H1 (cell line): Measurements from ENCODE around the gene TRIM22. TPM values are rescaled to one million over a fixed set of nuclear protein-coding genes. Genes with fewer than 3 reads are reported as not detected.

Experiments used
- CTCF ChIA-PET: fragments of 300-600 bp; sonication (Branson Sonifier 250); formaldehyde crosslinking; loops from one replicate; lab custom pipeline; 2021; ENCODE audit not compliant: partially characterized antibody; lab: Charles Lee
- POLR2A ChIA-PET: fragments of 300-600 bp; sonication (Branson Sonifier 250); formaldehyde crosslinking; loops from one replicate; lab custom pipeline; 2021; ENCODE audit warnings: inconsistent platforms; ENCODE audit not compliant: partially characterized antibody; lab: Charles Lee
- DNase-seq, 2 experiments: peaks; one replicate each; pipeline versions ENCODE4 v3.0.0 to v3.0.0-alpha.2; 2010 to 2022; ENCODE audit warnings: low spot score in 2 of 2, low read depth in 1 of 2, mixed read lengths in 1 of 2
- FAIRE-seq: peaks from 2 replicates; lab custom pipeline; 2011; peaks lifted over from hg19 to GRCh38; lab: Jason Lieb, UNC
- H2AFZ ChIP-seq: 2 replicates; pipeline ENCODE4 v1.8.1; 2012; ENCODE audit warnings: low read length, inconsistent platforms
- H2AK5ac ChIP-seq: 2 replicates; pipeline ENCODE4 v1.6.1; 2013; ENCODE audit warnings: low read depth, low read length
- H2BK120ac ChIP-seq: replicated peaks from 2 replicates; pipeline ENCODE3; 2013; ENCODE audit warnings: low read depth, low read length, inconsistent platforms
- H2BK12ac ChIP-seq: 2 replicates; pipeline ENCODE4 v1.6.1; 2013; ENCODE audit warnings: low read depth, low read length
- H2BK15ac ChIP-seq: 2 replicates; pipeline ENCODE4 v1.6.1; 2013; ENCODE audit warnings: low read length
- H2BK20ac ChIP-seq: 2 replicates; pipeline ENCODE4 v1.6.1; 2013; ENCODE audit warnings: low read length
- H2BK5ac ChIP-seq: 2 replicates; pipeline ENCODE4 v1.6.1; 2013; ENCODE audit warnings: low read depth, low read length
- H3K14ac ChIP-seq: 2 replicates; pipeline ENCODE4 v1.6.1; 2013; ENCODE audit warnings: inconsistent platforms; ENCODE audit not compliant: insufficient read length
- H3K18ac ChIP-seq: 2 replicates; pipeline ENCODE4 v1.6.1; 2013; ENCODE audit warnings: low read length; ENCODE audit errors: extremely low read depth
- H3K23ac ChIP-seq: 2 replicates; pipeline ENCODE4 v1.6.1; 2013; ENCODE audit warnings: inconsistent platforms; ENCODE audit not compliant: insufficient read length
- H3K23me2 ChIP-seq: 2 replicates; pipeline ENCODE4 v1.6.1; 2013; ENCODE audit warnings: low read depth, low read length
- H3K27ac ChIP-seq: 2 replicates; pipeline ENCODE4 v1.6.1; 2011; ENCODE audit warnings: low read depth, low read length, inconsistent platforms
- H3K27me3 ChIP-seq, 4 experiments: replicated peaks in 1 of 4; 1 replicate in 1 of 4; 2 replicates in 3 of 4; pipeline versions ENCODE4 v1.6.1 to v1.8.1; 2011 to 2013; ENCODE audit warnings: low read length in 3 of 4, mild to moderate bottlenecking in 3 of 4, inconsistent platforms in 2 of 4, mixed read lengths in 2 of 4, moderate library complexity in 1 of 4; ENCODE audit not compliant: control insufficient read depth in 3 of 4, insufficient read depth in 3 of 4; ENCODE audit errors: extremely low read depth in 1 of 4
- H3K36me3 ChIP-seq, 4 experiments: 2 replicates each; pipeline versions ENCODE4 v1.6.1 to v1.8.1; 2011 to 2013; ENCODE audit warnings: mild to moderate bottlenecking in 4 of 4, low read length in 3 of 4, moderate library complexity in 2 of 4, control low read depth in 1 of 4, inconsistent platforms in 1 of 4; ENCODE audit not compliant: insufficient read depth in 4 of 4, control insufficient read depth in 2 of 4
- H3K4ac ChIP-seq: replicated peaks from 2 replicates; pipeline ENCODE3; 2013; ENCODE audit warnings: low read length, low read depth, mixed read lengths, inconsistent platforms; ENCODE audit not compliant: insufficient read length
- H3K4me1 ChIP-seq, 4 experiments: replicated peaks in 1 of 4; 1 replicate in 1 of 4; 2 replicates in 3 of 4; pipeline versions ENCODE4 v1.6.1 to v1.8.1; 2011 to 2013; ENCODE audit warnings: low read length in 3 of 4, inconsistent platforms in 2 of 4, mixed read lengths in 1 of 4; ENCODE audit not compliant: insufficient read depth in 4 of 4, control insufficient read depth in 3 of 4
- H3K4me2 ChIP-seq, 2 experiments: 2 replicates each; pipeline versions ENCODE4 v1.6.1 to v1.8.1; 2011 to 2013; ENCODE audit warnings: low read depth in 2 of 2, low read length in 2 of 2, control low read depth in 1 of 2, inconsistent platforms in 1 of 2, mild to moderate bottlenecking in 1 of 2; ENCODE audit not compliant: insufficient read depth in 1 of 2
- H3K4me3 ChIP-seq, 4 experiments: fragments of 200-600, 300-600 bp in 1 of 4; sonication (generic), shearing (Covaris generic), sonication (Bioruptor Twin) in 1 of 4; 2 replicates each; pipeline versions ENCODE4 v1.5.1 to v1.8.1; 2011 to 2016; ENCODE audit warnings: low read length in 4 of 4, low read depth in 3 of 4, control low read depth in 2 of 4, inconsistent platforms in 2 of 4, mild to moderate bottlenecking in 2 of 4, mixed read lengths in 1 of 4, moderate library complexity in 1 of 4; ENCODE audit not compliant: insufficient read depth in 2 of 4; ENCODE audit errors: extremely low read depth in 1 of 4
- H3K56ac ChIP-seq: replicated peaks from 2 replicates; pipeline ENCODE3; 2013; ENCODE audit warnings: low read depth, mild to moderate bottlenecking, mixed read lengths, low read length, inconsistent platforms; ENCODE audit not compliant: insufficient read length
- H3K79me1 ChIP-seq: 2 replicates; pipeline ENCODE4 v1.6.1; 2013; ENCODE audit warnings: low read depth, low read length, control low read depth
- H3K79me2 ChIP-seq, 2 experiments: 2 replicates each; pipeline versions ENCODE4 v1.6.1 to v1.8.1; 2012 to 2013; ENCODE audit warnings: low read length in 2 of 2, mild to moderate bottlenecking in 2 of 2, inconsistent platforms in 1 of 2; ENCODE audit not compliant: insufficient read depth in 2 of 2, control insufficient read depth in 1 of 2
- H3K9ac ChIP-seq, 4 experiments: replicated peaks in 1 of 4; 1 replicate in 1 of 4; 2 replicates in 3 of 4; pipeline versions ENCODE4 v1.6.1 to v1.8.1; 2011 to 2013; ENCODE audit warnings: low read depth in 3 of 4, low read length in 3 of 4, control low read depth in 2 of 4, mild to moderate bottlenecking in 2 of 4, moderate library complexity in 2 of 4, inconsistent platforms in 1 of 4; ENCODE audit errors: extremely low read depth in 1 of 4
- H3K9me3 ChIP-seq, 2 experiments: 2 replicates each; pipeline versions ENCODE4 v1.6.1 to v1.8.1; 2012 to 2013; ENCODE audit warnings: mild to moderate bottlenecking in 2 of 2, moderate library complexity in 2 of 2, control low read depth in 1 of 2, inconsistent platforms in 1 of 2, low read depth in 1 of 2, low read length in 1 of 2, mixed read lengths in 1 of 2; ENCODE audit not compliant: insufficient read depth in 2 of 2
- H4K20me1 ChIP-seq, 2 experiments: replicated peaks in 1 of 2; 2 replicates each; pipeline versions ENCODE3 to v1.8.1; 2011 to 2013; ENCODE audit warnings: inconsistent platforms in 2 of 2, low read length in 2 of 2, mild to moderate bottlenecking in 1 of 2; ENCODE audit not compliant: insufficient read depth in 2 of 2, control insufficient read depth in 1 of 2
- H4K5ac ChIP-seq: 2 replicates; pipeline ENCODE4 v1.6.1; 2013; ENCODE audit warnings: low read length, low read depth, mixed read lengths, inconsistent platforms; ENCODE audit not compliant: insufficient read length
- H4K8ac ChIP-seq: 2 replicates; pipeline ENCODE4 v1.8.0; 2013; ENCODE audit warnings: mild to moderate bottlenecking, moderate library complexity, low read length, inconsistent platforms; ENCODE audit not compliant: insufficient read depth; ENCODE audit errors: extremely low read depth
- H4K91ac ChIP-seq: replicated peaks from 2 replicates; pipeline ENCODE3; 2013; ENCODE audit warnings: low read length, mixed read lengths, inconsistent platforms; ENCODE audit not compliant: insufficient read length
- ATF2 ChIP-seq: IDR thresholded peaks from 2 replicates; pipeline ENCODE4 v1.6.1; 2012; ENCODE audit warnings: low read length, inconsistent platforms
- EP300 ChIP-seq, 2 experiments: IDR thresholded peaks; 1 replicate in 1 of 2; 2 replicates in 1 of 2; pipeline ENCODE4 v1.6.1; 2011 to 2012; ENCODE audit warnings: low read depth in 2 of 2, low read length in 2 of 2, mild to moderate bottlenecking in 2 of 2, borderline replicate concordance in 1 of 2, inconsistent platforms in 1 of 2, moderate library complexity in 1 of 2
- HDAC2 ChIP-seq, 2 experiments: fragments of 300-600 bp in 1 of 2; sonication (generic) in 1 of 2; IDR thresholded peaks; 2 replicates each; pipeline ENCODE4 v1.6.1; 2011 to 2012; ENCODE audit warnings: low read depth in 2 of 2, low read length in 2 of 2, mild to moderate bottlenecking in 2 of 2, moderate library complexity in 2 of 2, borderline replicate concordance in 1 of 2, inconsistent platforms in 1 of 2
- MAX ChIP-seq: IDR thresholded peaks from 2 replicates; pipeline ENCODE4 v1.6.1; 2012; ENCODE audit warnings: inconsistent platforms
- RFX5 ChIP-seq: IDR thresholded peaks from 2 replicates; pipeline ENCODE4 v1.6.1; 2011; ENCODE audit warnings: low read depth, low read length, improper control_type of control experiment, borderline replicate concordance
- RXRA ChIP-seq: IDR thresholded peaks from 2 replicates; pipeline ENCODE4 v1.6.1; 2011; ENCODE audit warnings: low read depth, mild to moderate bottlenecking, low read length, moderate library complexity; ENCODE audit not compliant: insufficient read depth
- SP2 ChIP-seq: IDR thresholded peaks from 2 replicates; pipeline ENCODE4 v1.6.1; 2012; ENCODE audit warnings: mild to moderate bottlenecking, low read length, inconsistent platforms
- SUZ12 ChIP-seq: fragments of 200-600 bp; sonication (generic); IDR thresholded peaks from 2 replicates; pipeline ENCODE4 v1.6.1; 2012; ENCODE audit warnings: mild to moderate bottlenecking, inconsistent platforms, low read length, moderate library complexity, mixed read lengths
- TBP ChIP-seq: IDR thresholded peaks from 2 replicates; pipeline ENCODE4 v1.6.1; 2011; ENCODE audit warnings: low read depth, low read length, improper control_type of control experiment
- TCF12 ChIP-seq: IDR thresholded peaks from 2 replicates; pipeline ENCODE4 v1.6.1; 2011; ENCODE audit warnings: low read depth, mild to moderate bottlenecking, low read length
- WGBS, 2 experiments: shearing (Covaris generic) in 1 of 2; methylation state at CpG; one replicate each; pipeline versions ENCODE4 v1.1.6 to v1.1.7; 2013 to 2015; ENCODE audit warnings: low lambda C conversion rate in 2 of 2, mixed read lengths in 2 of 2, inconsistent platforms in 1 of 2, low coverage in 1 of 2, missing lambda C conversion rate in 1 of 2; ENCODE audit not compliant: insufficient replicate concordance in 2 of 2, insufficient coverage in 1 of 2, insufficient read length in 1 of 2; ENCODE audit errors: extremely low coverage in 1 of 2, missing lambda C conversion rate in 1 of 2; 5-methylcytosine and 5-hydroxymethylcytosine counted together
- polyA plus RNA-seq, 7 experiments: library from polyadenylated mRNA; depleted of rRNA in 3 of 7; stranded (reverse) in 5 of 7; unstranded in 2 of 7; fragments of >200 nt in 5 of 7; fragments of 200-250 nt in 2 of 7; gene quantifications; 1 replicate in 5 of 7; 2 replicates in 1 of 7; 4 replicates in 1 of 7; pipeline versions ENCODE4 v1.2.1 to v1.2.3, GENCODE V29; 2011 to 2013; ENCODE audit warnings: missing spikeins in 2 of 7, mixed read lengths in 2 of 7
- total RNA-seq: library from RNA; stranded (reverse); fragmentation: NEBNext Ultra II Directional; extraction: Animal tissue kit (Norgen Biotek cat#: 25700); gene quantifications from 2 replicates; pipeline ENCODE4 v1.2.1, GENCODE V29; 2021
- TF ChIP-seq, protein P1 (sequence below): IDR thresholded peaks from 2 replicates; pipeline ENCODE4 v1.6.1; 2011; ENCODE audit warnings: low read depth, mild to moderate bottlenecking, low read length; ENCODE audit not compliant: insufficient read depth

Gene TRIM22
- total and polyA plus RNA-seq, 2 of the 8 experiments (the other 6 are each of a cell fraction or from before 2014, with no cell fraction given) = 56.0 to 82.7 TPM

DNA sequence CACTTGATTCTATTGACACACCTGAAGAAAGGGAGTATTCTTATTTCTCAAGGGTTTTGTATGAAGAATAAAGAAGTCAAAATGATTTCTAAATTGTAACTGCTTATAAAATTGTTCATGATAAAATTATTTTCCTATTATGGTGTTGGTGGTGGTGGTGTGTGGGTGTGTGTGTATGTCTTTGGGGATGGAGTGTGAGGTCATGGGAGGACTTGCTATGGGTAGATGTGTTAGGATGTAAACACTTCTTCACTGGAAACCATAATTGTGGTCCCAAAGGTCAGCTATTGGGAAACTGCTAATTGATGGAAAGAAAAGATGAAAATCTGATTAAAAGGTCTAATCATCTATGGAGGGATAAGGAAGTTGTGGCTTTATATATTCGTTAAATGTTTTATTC is 5.1 kb downstream of the TRIM22 start:
- WGBS, 2 experiments = 91% methylated on average over 1 of the region's 1 CpG; no CpG with 5 or more reads in 1 of the 2 experiments
- no peak overlapping the region for H2BK15ac ChIP-seq
- H3K9me3 ChIP-seq = no peaks in the 10 kb centered on the region
- CTCF ChIA-PET = no interaction called here
- no peak overlapping the region for H4K8ac ChIP-seq
- H3K36me3 ChIP-seq = peaks cover 2 to 42% (median 29%) of the 10 kb centered on the region in 4 experiments; a peak in 7 of 8 replicates
- no peak overlapping the region for H2AFZ ChIP-seq
- no peak overlapping the region for H4K91ac ChIP-seq
- no peak overlapping the region for H2BK20ac ChIP-seq
- peaks cover 0 to 8% (median 0%) of the 10 kb centered on the region in 4 experiments; a peak in 2 of 7 replicates for H3K4me1 ChIP-seq
- H2BK12ac ChIP-seq = no peak overlapping the region
- no peak overlapping the region for H2AK5ac ChIP-seq
- H3K9ac ChIP-seq = no peak overlapping the region
- no peak overlapping the region for H3K4me2 ChIP-seq
- H4K5ac ChIP-seq = no peak overlapping the region
- H3K4me3 ChIP-seq = no peak overlapping the region
- H3K14ac ChIP-seq = no peak overlapping the region
- no peaks in the 10 kb centered on the region for H3K27me3 ChIP-seq
- POLR2A ChIA-PET = interaction anchor here (1.0 kb wide), 1 partner anchor 30 kb away, joined by 3 read pairs; no protein-coding TSS in a partner anchor
- TF ChIP-seq SP2 = no peak
- no peak for TF ChIP-seq SUZ12
- no peak for TF ChIP-seq ATF2
- TF ChIP-seq MAX = no peak
- no peak for TF ChIP-seq EP300 (IDR thresholded peaks at IDR 0.05; ENCODE audit: borderline replicate concordance in 1 of 2, low read depth in 2 of 2, low read length in 2 of 2)
- no peak for TF ChIP-seq TCF12
- TF ChIP-seq TBP = no peak
- no peak for TF ChIP-seq RXRA
- TF ChIP-seq HDAC2 (IDR thresholded peaks at IDR 0.05; ENCODE audit: borderline replicate concordance in 1 of 2, low read depth in 2 of 2, low read length in 2 of 2) = no peak
- no peak for TF ChIP-seq RFX5
- TF ChIP-seq, protein P1, sequence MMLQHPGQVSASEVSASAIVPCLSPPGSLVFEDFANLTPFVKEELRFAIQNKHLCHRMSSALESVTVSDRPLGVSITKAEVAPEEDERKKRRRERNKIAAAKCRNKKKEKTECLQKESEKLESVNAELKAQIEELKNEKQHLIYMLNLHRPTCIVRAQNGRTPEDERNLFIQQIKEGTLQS = no peak
- no peak overlapping the region for H2BK5ac ChIP-seq
- no peak overlapping the region for H3K23ac ChIP-seq
- no peak for DNase-seq
- peaks cover 0 to 3% of the 10 kb centered on the region in 2 experiments for H4K20me1 ChIP-seq
- FAIRE-seq = no peak
- H3K56ac ChIP-seq = no peak overlapping the region
- no peak overlapping the region for H3K27ac ChIP-seq
- no peak overlapping the region for H3K18ac ChIP-seq
- peaks cover 5% of the 10 kb centered on the region; the same call in 1 of the 2 replicates for H3K23me2 ChIP-seq
- no peak overlapping the region for H2BK120ac ChIP-seq
- no peak overlapping the region for H3K4ac ChIP-seq
- no peaks in the 10 kb centered on the region for H3K79me1 ChIP-seq
- peaks cover 0 to 46% of the 10 kb centered on the region in 2 experiments; a peak in 2 of 4 replicates for H3K79me2 ChIP-seq
